Measurements from ENCODE around the gene C17orf114.

DNA sequence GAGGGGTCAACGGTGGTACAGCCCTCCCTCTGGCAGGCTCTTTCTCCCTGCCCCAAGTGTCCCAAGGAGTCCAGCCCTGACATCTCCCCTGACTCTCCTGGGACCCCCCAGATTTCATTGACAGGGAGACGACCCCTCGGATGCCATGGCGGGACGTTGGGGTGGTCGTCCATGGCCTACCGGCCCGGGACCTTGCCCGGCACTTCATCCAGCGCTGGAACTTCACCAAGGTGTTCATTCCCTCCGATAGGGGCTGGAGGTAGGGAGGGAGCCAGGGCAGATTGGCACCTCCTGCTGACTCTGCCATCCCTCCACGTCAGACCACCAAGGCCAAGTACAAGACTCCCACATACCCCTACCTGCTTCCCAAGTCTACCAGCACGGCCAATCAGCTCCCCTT is 14.7 kb upstream of the C17orf114 start:
- TF ChIP-seq ZNF335 (tag by site-specific recombination; conservative IDR thresholded peaks at IDR 0.05) (no peak), PBX3 (CRISPR knock-in tag; IDR thresholded peaks at IDR 0.05) (no peak), HOXA7 (CRISPR knock-in tag; IDR thresholded peaks at IDR 0.05; ENCODE audit: borderline replicate concordance) (no peak), GFI1B (tag by site-specific recombination; IDR thresholded peaks at IDR 0.05) (no peak), ZSCAN30 (tag by site-specific recombination; IDR thresholded peaks at IDR 0.05) (no peak), ZFP41 (tag by site-specific recombination; IDR thresholded peaks at IDR 0.05; ENCODE audit: borderline replicate concordance) (no peak), ZNF776 (tag by site-specific recombination; IDR thresholded peaks at IDR 0.05; ENCODE audit: borderline replicate concordance) (no peak), YY1 (tag by site-specific recombination; IDR thresholded peaks at IDR 0.05) (no peak), ZNF114 (tag by site-specific recombination; IDR thresholded peaks at IDR 0.05) (no peak), ZNF426 (tag by site-specific recombination; IDR thresholded peaks at IDR 0.05) (no peak), ZNF19 (tag by site-specific recombination; IDR thresholded peaks at IDR 0.05; ENCODE audit: low read depth) (no peak), ZNF558 (tag by site-specific recombination; IDR thresholded peaks at IDR 0.05) (no peak), ZNF76 (tag by site-specific recombination; IDR thresholded peaks at IDR 0.05; ENCODE audit: borderline replicate concordance, low read depth) (no peak), ZNF423 (tag by site-specific recombination; IDR thresholded peaks at IDR 0.05) (no peak)

All from HEK293 (cell line).